Ishikawa (cell line): ENCODE results near the gene MAS1L.

Source experiments
- CEBPB ChIP-seq: IDR thresholded peaks from 2 replicates; pipeline ENCODE4 v1.6.1; 2012
- CREB1 ChIP-seq: IDR thresholded peaks from 2 replicates; pipeline ENCODE4 v1.6.1; 2012; ENCODE audit warnings: low read depth
- EGR1 ChIP-seq: IDR thresholded peaks from 2 replicates; pipeline ENCODE4 v1.6.1; 2012
- EP300 ChIP-seq: IDR thresholded peaks from 2 replicates; pipeline ENCODE4 v1.6.1; 2012; ENCODE audit warnings: borderline replicate concordance
- FOXM1 ChIP-seq: IDR thresholded peaks from 2 replicates; pipeline ENCODE4 v1.6.1; 2012; ENCODE audit warnings: low read depth, borderline replicate concordance
- MAX ChIP-seq: IDR thresholded peaks from 2 replicates; pipeline ENCODE4 v1.6.1; 2012
- REST ChIP-seq: IDR thresholded peaks from 2 replicates; pipeline ENCODE4 v1.6.1; 2012; ENCODE audit warnings: low read depth, mild to moderate bottlenecking
- TAF1 ChIP-seq: IDR thresholded peaks from 2 replicates; pipeline ENCODE4 v1.6.1; 2012; ENCODE audit warnings: low read depth, mild to moderate bottlenecking
- TCF12 ChIP-seq: IDR thresholded peaks from 2 replicates; pipeline ENCODE4 v1.6.1; 2012; ENCODE audit warnings: low read depth
- TEAD4 ChIP-seq: IDR thresholded peaks from 2 replicates; pipeline ENCODE4 v1.6.1; 2012
- ZBTB7A ChIP-seq: IDR thresholded peaks from 2 replicates; pipeline ENCODE4 v1.6.1; 2012; ENCODE audit warnings: low read depth

GRCh38 chr6:29517245-29517644 lies 29.5 kb upstream of the MAS1L start:
- TF ChIP-seq MAX, result no peak
- TF ChIP-seq EP300, result no peak
- TF ChIP-seq FOXM1, result no peak
- TF ChIP-seq CREB1, result no peak
- TF ChIP-seq CEBPB, result no peak
- no peak for TF ChIP-seq TEAD4
- no peak for TF ChIP-seq EGR1
- TF ChIP-seq TAF1, result no peak
- TF ChIP-seq ZBTB7A, result no peak
- TF ChIP-seq TCF12, result no peak
- TF ChIP-seq REST, result no peak
